GM21723 (cell line): ENCODE measurements around the gene PEAK1.
"Not testable (repeated sequence)": the region's sequence is repeated elsewhere in the genome, so short reads cannot be mapped to it uniquely, and the experiment has no call there.

Experiments
- ATAC-seq: cut with Tn5 transposase; IDR thresholded peaks from one replicate; pipeline ENCODE4 v1.9.1; 2021; ENCODE audit warnings: mild to moderate bottlenecking, moderate library complexity; ENCODE audit not compliant: unreplicated experiment

Gene PEAK1

GRCh38 chr15:77311618-77312398, 108.1 kb downstream of the PEAK1 start:
- no peak for ATAC-seq

DNA sequence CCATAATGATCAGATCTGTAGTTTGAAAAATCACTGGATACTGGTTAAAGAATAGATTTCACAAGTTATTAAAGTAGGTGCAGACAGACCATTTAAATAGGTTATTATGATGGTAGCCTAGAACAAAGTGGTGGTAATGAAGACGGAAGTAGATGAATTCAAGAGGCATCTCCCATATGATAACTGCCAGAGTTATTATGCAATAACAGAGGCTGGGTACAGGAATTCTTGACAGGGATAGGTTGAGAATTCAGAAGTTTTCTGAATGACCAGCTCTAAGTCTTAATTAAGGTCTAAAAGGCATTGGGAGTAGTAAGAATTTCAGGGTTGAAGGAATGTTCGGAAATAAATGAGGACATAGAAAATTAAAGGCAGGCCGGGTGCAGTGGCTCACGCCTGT, 108.9 kb downstream of the PEAK1 start:
- no peak for ATAC-seq

GRCh38 chr15:77309392-77309791, 110.5 kb downstream of the PEAK1 start:
- ATAC-seq: no peak

GRCh38 chr15:77305953-77306352, 114.0 kb downstream of the PEAK1 start:
- ATAC-seq: no peak

GRCh38 chr15:77296773-77297337, 123.0 kb downstream of the PEAK1 start:
- no peak for ATAC-seq

- no peak for ATAC-seq
These were observed 124.5 kb downstream of the PEAK1 start for GRCh38 chr15:77295446-77295845.

DNA sequence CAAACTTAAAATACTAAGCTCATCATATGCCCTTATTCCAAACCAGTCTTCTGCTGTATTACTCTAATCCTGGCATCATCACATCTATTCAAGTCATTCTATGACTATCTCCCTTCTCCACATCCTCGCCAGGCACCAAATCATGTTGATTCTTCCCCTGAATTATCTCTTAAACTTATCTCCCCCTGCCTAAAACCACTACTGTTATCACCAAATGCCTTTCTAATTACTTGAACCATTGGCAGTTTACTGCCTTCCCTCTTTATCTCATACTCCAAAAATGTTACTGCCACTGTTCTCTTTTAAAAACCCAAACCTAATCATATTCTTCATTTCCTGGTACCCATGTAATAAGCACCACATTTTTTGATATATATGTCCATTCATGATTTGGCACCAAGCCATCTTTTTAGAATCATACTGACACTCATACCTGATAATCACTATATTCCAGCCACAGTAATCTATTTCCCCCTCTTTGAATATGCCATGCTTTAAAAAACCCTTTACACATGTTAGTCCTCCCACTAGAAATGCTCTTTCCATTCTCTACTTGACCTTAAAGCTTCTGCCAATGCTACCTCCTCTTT, 126.8 kb downstream of the PEAK1 start:
- no peak for ATAC-seq

DNA sequence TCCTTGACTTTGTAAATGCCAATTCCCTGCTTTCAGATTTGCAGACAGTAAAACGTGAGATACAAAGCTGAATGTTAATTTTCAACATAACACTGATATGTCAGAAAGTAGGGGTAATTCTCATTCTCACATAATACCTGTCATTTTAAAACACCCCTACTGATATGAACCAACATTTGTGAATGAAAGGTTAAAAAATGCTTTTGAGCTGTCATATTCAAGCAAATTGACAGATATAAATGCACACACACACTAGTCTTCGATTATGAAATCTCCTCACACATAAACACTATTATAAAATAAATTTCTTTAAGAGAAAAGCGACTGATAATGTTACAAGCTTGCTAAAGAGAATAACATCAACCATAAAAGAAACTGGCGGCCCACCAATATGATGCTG, 128.8 kb downstream of the PEAK1 start:
- no peak for ATAC-seq

GRCh38 chr15:77287385-77287784, 132.5 kb downstream of the PEAK1 start:
- no peak for ATAC-seq

- ATAC-seq: no peak
These were observed 134.6 kb downstream of the PEAK1 start for GRCh38 chr15:77285057-77285997.

GRCh38 chr15:77282333-77282732, 137.6 kb downstream of the PEAK1 start:
- no peak for ATAC-seq

- no peak for ATAC-seq
These were observed 143.0 kb downstream of the PEAK1 start for GRCh38 chr15:77276943-77277342.

- no peak for ATAC-seq
These were observed 143.8 kb downstream of the PEAK1 start for GRCh38 chr15:77276096-77276495.

GRCh38 chr15:77273136-77273535, 146.8 kb downstream of the PEAK1 start:
- ATAC-seq: not testable (repeated sequence)

DNA sequence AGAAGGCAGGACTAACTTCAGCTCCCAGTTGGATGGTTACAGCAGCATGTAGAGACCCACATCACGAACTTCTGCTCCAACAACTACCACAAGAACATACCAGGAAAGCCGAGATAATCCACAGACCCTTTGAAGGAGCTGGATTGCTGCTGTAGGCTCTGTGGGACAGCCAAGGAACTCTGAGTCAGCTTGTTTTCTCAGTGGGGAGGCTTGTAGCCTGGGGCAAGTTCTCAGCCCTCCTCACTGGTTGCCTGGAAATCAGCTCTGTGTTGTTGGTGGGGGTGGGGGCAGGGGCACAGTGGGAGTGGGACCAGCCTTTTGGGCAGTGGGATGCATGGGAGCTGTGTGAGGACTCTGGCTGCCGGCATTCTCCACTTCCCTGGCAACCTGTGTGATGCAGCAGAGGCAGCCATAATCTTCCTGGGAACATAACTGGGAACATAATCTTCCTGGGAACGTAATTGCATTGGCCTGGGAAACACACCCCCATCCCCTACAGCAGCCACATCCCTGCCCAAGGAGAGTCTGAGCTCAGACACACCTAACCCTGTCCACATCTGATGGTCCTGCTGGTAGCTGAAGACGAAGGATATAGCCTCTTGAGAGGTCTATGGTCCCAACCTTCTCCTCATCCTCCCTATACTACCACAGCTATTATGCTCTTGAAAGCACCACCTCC, 153.1 kb downstream of the PEAK1 start:
- ATAC-seq: no peak

GRCh38 chr15:77255385-77255784, 164.5 kb downstream of the PEAK1 start:
- no peak for ATAC-seq

DNA sequence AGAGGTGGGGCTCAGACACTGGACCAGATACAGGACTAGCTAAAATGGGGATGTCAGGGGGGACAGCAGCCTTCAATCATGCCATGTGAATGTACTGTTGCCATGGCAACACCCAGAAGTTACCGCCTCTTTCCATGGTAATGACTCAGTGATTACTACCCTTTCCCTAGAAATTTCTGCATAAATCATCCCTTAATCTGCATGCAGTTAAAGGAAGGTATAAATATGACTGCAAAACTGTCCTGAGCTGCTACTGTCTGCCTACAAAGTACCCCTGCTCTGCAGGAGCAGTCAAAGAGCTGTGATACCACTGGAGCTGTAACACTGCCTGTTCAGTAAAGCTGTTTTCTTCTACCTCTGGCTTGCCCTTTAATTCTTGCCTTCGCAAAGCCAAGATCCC, 168.2 kb downstream of the PEAK1 start:
- no peak for ATAC-seq

GRCh38 chr15:77247116-77247515, 172.8 kb downstream of the PEAK1 start:
- ATAC-seq: no peak

- ATAC-seq: no peak
These were observed 176.0 kb downstream of the PEAK1 start for GRCh38 chr15:77243716-77244401.

GRCh38 chr15:77243135-77243534, 176.8 kb downstream of the PEAK1 start:
- ATAC-seq: no peak
